B cell (primary cell): ENCODE measurements around the gene E2F7. TPM values are rescaled to one million over a fixed set of nuclear protein-coding genes. Genes with fewer than 3 reads are reported as not detected.

Experiments used
- ATAC-seq: fragments of 200-7000 bp; cut with Tn5 transposase; one replicate; pipeline ENCODE4 v1.10.0; 2021; ENCODE audit warnings: low read depth, mild to moderate bottlenecking, moderate number of reproducible peaks, moderate library complexity
- CTCF ChIA-PET: fragments of 350-600 bp; sonication (Branson Sonifier 250); formaldehyde crosslinking; loops from one replicate; lab custom pipeline; 2021; ENCODE audit warnings: antibody characterized with exemption, inconsistent platforms; lab: Charles Lee
- POLR2A ChIA-PET: fragments of 350-600 bp; sonication (Branson Sonifier 250); formaldehyde crosslinking; loops from one replicate; lab custom pipeline; 2021; ENCODE audit warnings: antibody characterized with exemption; lab: Charles Lee
- DNase-seq: peaks from one replicate; pipeline ENCODE4 v3.0.0; 2013
- H2AFZ ChIP-seq: 2 replicates; pipeline ENCODE4 v1.6.1; 2012; ENCODE audit warnings: mild to moderate bottlenecking, low read depth, low read length; ENCODE audit not compliant: insufficient read depth, poor library complexity, severe bottlenecking
- H3K27ac ChIP-seq, 2 donors: 1 replicate in 1 of 2; 2 replicates in 1 of 2; pipeline ENCODE4 v1.5.1; 2012 to 2013; ENCODE audit warnings: low read length in 2 of 2, mild to moderate bottlenecking in 2 of 2, moderate library complexity in 1 of 2
- H3K27me3 ChIP-seq, 4 experiments: fragments of 200-600 bp in 1 of 4; sonication (generic) in 1 of 4; replicated peaks in 1 of 4; 1 replicate in 2 of 4; 2 replicates in 2 of 4; pipeline versions ENCODE4 v1.6.1 to v1.7.0; 2013 to 2016; ENCODE audit warnings: low read length in 3 of 4, mild to moderate bottlenecking in 2 of 4, mixed read lengths in 1 of 4, moderate library complexity in 1 of 4; ENCODE audit not compliant: insufficient read depth in 4 of 4, control insufficient read depth in 3 of 4; ENCODE audit errors: control extremely low read depth in 1 of 4
- H3K36me3 ChIP-seq, 2 experiments: replicated peaks in 1 of 2; 1 replicate in 1 of 2; 2 replicates in 1 of 2; pipeline versions ENCODE4 v1.6.1 to v1.7.1; 2013; ENCODE audit warnings: low read length in 1 of 2; ENCODE audit not compliant: insufficient read depth in 2 of 2, control insufficient read depth in 1 of 2; ENCODE audit errors: control extremely low read depth in 1 of 2, extremely low read depth in 1 of 2
- H3K4me1 ChIP-seq, 2 donors: fragments of 200-600 bp in 1 of 2; sonication (generic) in 1 of 2; 1 replicate in 1 of 2; 2 replicates in 1 of 2; pipeline versions ENCODE4 v1.5.1 to v1.6.1; 2013 to 2017; ENCODE audit warnings: low read length in 2 of 2; ENCODE audit not compliant: control insufficient read depth in 2 of 2, insufficient read depth in 2 of 2
- H3K4me2 ChIP-seq: replicated peaks from 2 replicates; pipeline ENCODE3; 2012; ENCODE audit warnings: mild to moderate bottlenecking, low read depth, low read length; ENCODE audit not compliant: poor library complexity, severe bottlenecking
- H3K4me3 ChIP-seq, 5 experiments: fragments of 200-600 bp in 1 of 5; sonication (generic) in 1 of 5; 1 replicate in 3 of 5; 2 replicates in 2 of 5; pipeline versions ENCODE4 v1.5.1 to v1.7.0; 2011 to 2016; ENCODE audit warnings: low read length in 4 of 5, mild to moderate bottlenecking in 4 of 5, low read depth in 2 of 5, control low read depth in 1 of 5, moderate library complexity in 1 of 5; ENCODE audit not compliant: insufficient read depth in 1 of 5; ENCODE audit errors: control extremely low read depth in 1 of 5, extremely low read depth in 1 of 5
- H3K79me2 ChIP-seq: fragments of 200-600 bp; sonication (generic); one replicate; pipeline ENCODE4 v1.6.0; 2016; ENCODE audit warnings: low read length; ENCODE audit not compliant: control insufficient read depth, insufficient read depth
- H3K9ac ChIP-seq: fragments of 200-600 bp; sonication (generic); 2 replicates; pipeline ENCODE4 v1.6.1; 2017; ENCODE audit warnings: mild to moderate bottlenecking, low read length, moderate library complexity
- H3K9me3 ChIP-seq, 3 donors: one replicate each; pipeline versions ENCODE4 v1.6.1 to v1.7.1; 2013; ENCODE audit warnings: low read length in 2 of 3; ENCODE audit not compliant: control insufficient read depth in 2 of 3, insufficient read depth in 1 of 3; ENCODE audit errors: control extremely low read depth in 1 of 3
- H4K20me1 ChIP-seq: 2 replicates; pipeline ENCODE4 v1.6.0; 2012; ENCODE audit warnings: mild to moderate bottlenecking, low read length; ENCODE audit not compliant: insufficient read depth, control insufficient read depth, poor library complexity, severe bottlenecking
- H3K27ac Mint-ChIP-seq: one replicate; pipeline ENCODE4 v1.8.0; 2021; ENCODE audit warnings: mixed read lengths
- H3K27me3 Mint-ChIP-seq: one replicate; pipeline ENCODE4 v1.8.0; 2021; ENCODE audit warnings: mixed read lengths
- H3K4me1 Mint-ChIP-seq: one replicate; pipeline ENCODE4 v1.8.0; 2021; ENCODE audit warnings: mixed read lengths
- H3K4me3 Mint-ChIP-seq: one replicate; pipeline ENCODE4 v1.8.0; 2021; ENCODE audit warnings: mixed read lengths
- H3K9me3 Mint-ChIP-seq: one replicate; pipeline ENCODE4 v1.8.0; 2022; ENCODE audit warnings: mixed read lengths; ENCODE audit not compliant: insufficient read depth
- CTCF ChIP-seq: fragments of 200-600 bp; IDR thresholded peaks from one replicate; pipeline ENCODE4 v1.8.0; 2022; ENCODE audit warnings: antibody characterized with exemption, mild to moderate bottlenecking
- EZH2 ChIP-seq: IDR thresholded peaks from 2 replicates; pipeline ENCODE4 v1.6.1; 2012; ENCODE audit warnings: borderline replicate concordance, low read depth, mild to moderate bottlenecking, moderate library complexity, low read length; ENCODE audit not compliant: insufficient read depth, poor library complexity, severe bottlenecking
- WGBS: methylation state at CpG from one replicate; pipeline ENCODE4 v1.1.5; 2013; ENCODE audit warnings: missing lambda C conversion rate; ENCODE audit not compliant: insufficient coverage; 5-methylcytosine and 5-hydroxymethylcytosine counted together
- intact Hi-C: fragments of 100-400 bp; cut with micrococcal nuclease; formaldehyde crosslinking; loops from one replicate; pipeline ENCODE4 v1.10.0; 2022
- polyA plus RNA-seq: library from polyadenylated mRNA; depleted of rRNA; stranded (reverse); fragments of >200 nt; gene quantifications from 2 replicates; pipeline ENCODE4 v1.2.3, GENCODE V29; 2012
- total RNA-seq, 2 donors: library from RNA; stranded (reverse); fragments of 120-200 nt in 1 of 2; gene quantifications; 1 replicate in 1 of 2; 2 replicates in 1 of 2; pipeline versions ENCODE4 v1.2.3 to v1.2.4, GENCODE V29; 2013 to 2022

Gene E2F7
- total and polyA plus RNA-seq, 2 donors (not counting 1 experiment from before 2014, with no cell fraction given): 0.15 to 0.42 TPM

GRCh38 chr12:77082021-77082420 is 16.7 kb upstream of the E2F7 start:
- H3K4me3 ChIP-seq: no peak overlapping the region
- no peaks in the 10 kb centered on the region for H3K4me1 Mint-ChIP-seq
- intact Hi-C loops: no loop called here
- H3K9ac ChIP-seq: no peak overlapping the region
- H3K79me2 ChIP-seq: no peaks in the 10 kb centered on the region
- no peaks in the 10 kb centered on the region for H3K36me3 ChIP-seq
- H3K27me3 Mint-ChIP-seq: peaks cover 24% of the 10 kb centered on the region
- no peak overlapping the region for H3K4me3 Mint-ChIP-seq
- no CpG with 5 or more reads among the region's 1 CpG for WGBS
- no peak overlapping the region for H3K4me2 ChIP-seq
- no peaks in the 10 kb centered on the region for H4K20me1 ChIP-seq
- H3K27ac Mint-ChIP-seq: no peak overlapping the region
- TF ChIP-seq CTCF: no peak
- no peak for TF ChIP-seq EZH2
- H2AFZ ChIP-seq: no peak overlapping the region
- POLR2A ChIA-PET: no interaction called here
- CTCF ChIA-PET: no interaction called here
- peaks cover 0 to 2% (median 0%) of the 10 kb centered on the region in 4 experiments for H3K27me3 ChIP-seq
- ATAC-seq (no peak), DNase-seq (no peak)
- H3K4me1 ChIP-seq: no peaks in the 10 kb centered on the region
- H3K9me3 Mint-ChIP-seq: no peaks in the 10 kb centered on the region
- peaks cover 0 to 7% (median 3%) of the 10 kb centered on the region in 3 donors for H3K9me3 ChIP-seq
- H3K27ac ChIP-seq: no peak overlapping the region

GRCh38 chr12:77079631-77080030 is 14.3 kb upstream of the E2F7 start:
- no peaks in the 10 kb centered on the region for H4K20me1 ChIP-seq
- Mint-ChIP-seq H3K27ac (no peak overlapping the region), H3K4me3 (no peak overlapping the region), H3K27me3 (peaks cover 38% of the 10 kb centered on the region), H3K9me3 (no peaks in the 10 kb centered on the region), H3K4me1 (no peaks in the 10 kb centered on the region)
- H3K27me3 ChIP-seq: peaks cover 0 to 11% (median 1%) of the 10 kb centered on the region in 4 experiments
- no peak for TF ChIP-seq EZH2
- no peak for TF ChIP-seq CTCF
- CTCF ChIA-PET: interaction anchor here (1.6 kb wide), 1 partner anchor 30 kb away, joined by 5 read pairs; no protein-coding TSS in a partner anchor
- no peak overlapping the region for H2AFZ ChIP-seq
- H3K27ac ChIP-seq: no peak overlapping the region
- POLR2A ChIA-PET: no interaction called here
- H3K36me3 ChIP-seq: no peaks in the 10 kb centered on the region
- no peaks in the 10 kb centered on the region for H3K79me2 ChIP-seq
- H3K4me3 ChIP-seq: no peak overlapping the region
- DNase-seq: no peak
- H3K9me3 ChIP-seq: peaks cover 1 to 7% (median 3%) of the 10 kb centered on the region in 3 donors
- H3K9ac ChIP-seq: no peak overlapping the region
- no peak overlapping the region for H3K4me2 ChIP-seq
- WGBS: 100% methylated on average over 1 of the region's 3 CpGs
- H3K4me1 ChIP-seq: no peaks in the 10 kb centered on the region
- intact Hi-C loops: no loop called here
- ATAC-seq: no peak
